ENCODE results near the gene TMEM256.
"Not testable (repeated sequence)": the region's sequence is repeated elsewhere in the genome, so short reads cannot be mapped to it uniquely, and the experiment has no call there.

The TMEM256 gene

GRCh38 chr17:7374353-7374752 is 29.5 kb downstream of the TMEM256 start:
- Histone ChIP-seq H3K4me3 (replicated peaks; ENCODE audit: low read depth, low read length) (no peak overlapping the region), H3K36me3 (ENCODE audit: control insufficient read depth, insufficient read depth, low read length) (no peaks in the 10 kb centered on the region), H3K27me3 (replicated peaks; ENCODE audit: control insufficient read depth, insufficient read depth, low read length) (no peaks in the 10 kb centered on the region)
- no peak for TF ChIP-seq CTCF (IDR thresholded peaks at IDR 0.05; ENCODE audit: insufficient read depth, low read length, poor library complexity, severe bottlenecking)
- DNase-seq (ENCODE audit: extremely low read depth, insufficient read length), result no peak

GRCh38 chr17:7370853-7371252 is 33.0 kb downstream of the TMEM256 start:
- Histone ChIP-seq H3K36me3 (ENCODE audit: control insufficient read depth, insufficient read depth, low read length) (no peaks in the 10 kb centered on the region), H3K4me3 (replicated peaks; ENCODE audit: low read depth, low read length) (no peak overlapping the region), H3K27me3 (replicated peaks; ENCODE audit: control insufficient read depth, insufficient read depth, low read length) (no peaks in the 10 kb centered on the region)
- DNase-seq (ENCODE audit: extremely low read depth, insufficient read length), result no peak
- TF ChIP-seq CTCF (IDR thresholded peaks at IDR 0.05; ENCODE audit: insufficient read depth, low read length, poor library complexity, severe bottlenecking), result no peak

- no peaks in the 10 kb centered on the region for H3K36me3 ChIP-seq (ENCODE audit: control insufficient read depth, insufficient read depth, low read length)
- no peak overlapping the region for H3K4me3 ChIP-seq (replicated peaks; ENCODE audit: low read depth, low read length)
- TF ChIP-seq CTCF (IDR thresholded peaks at IDR 0.05; ENCODE audit: insufficient read depth, low read length, poor library complexity, severe bottlenecking), result no peak
- no peaks in the 10 kb centered on the region for H3K27me3 ChIP-seq (replicated peaks; ENCODE audit: control insufficient read depth, insufficient read depth, low read length)
- no peak for DNase-seq (ENCODE audit: extremely low read depth, insufficient read length)
Measured at GRCh38 chr17:7369825-7370224, 34.1 kb downstream of the TMEM256 start.

- not testable (repeated sequence) for H3K4me3 ChIP-seq (replicated peaks; ENCODE audit: low read depth, low read length); DNase-seq (ENCODE audit: extremely low read depth, insufficient read length); H3K27me3 ChIP-seq (replicated peaks; ENCODE audit: control insufficient read depth, insufficient read depth, low read length); H3K36me3 ChIP-seq (ENCODE audit: control insufficient read depth, insufficient read depth, low read length)
Measured at GRCh38 chr17:7368599-7368994, 35.3 kb downstream of the TMEM256 start.

GRCh38 chr17:7367918-7368598 is 35.8 kb downstream of the TMEM256 start:
- H3K27me3 ChIP-seq (replicated peaks; ENCODE audit: control insufficient read depth, insufficient read depth, low read length), result no peaks in the 10 kb centered on the region
- TF ChIP-seq CTCF (IDR thresholded peaks at IDR 0.05; ENCODE audit: insufficient read depth, low read length, poor library complexity, severe bottlenecking), result no peak
- no peak overlapping the region for H3K4me3 ChIP-seq (replicated peaks; ENCODE audit: low read depth, low read length)
- DNase-seq (ENCODE audit: extremely low read depth, insufficient read length), result no peak
- H3K36me3 ChIP-seq (ENCODE audit: control insufficient read depth, insufficient read depth, low read length), result no peaks in the 10 kb centered on the region

GRCh38 chr17:7367083-7367482 is 36.8 kb downstream of the TMEM256 start:
- H3K36me3 ChIP-seq (ENCODE audit: control insufficient read depth, insufficient read depth, low read length), result no peaks in the 10 kb centered on the region
- no peaks in the 10 kb centered on the region for H3K27me3 ChIP-seq (replicated peaks; ENCODE audit: control insufficient read depth, insufficient read depth, low read length)
- DNase-seq (ENCODE audit: extremely low read depth, insufficient read length), result no peak
- H3K4me3 ChIP-seq (replicated peaks; ENCODE audit: low read depth, low read length), result no peak overlapping the region
- TF ChIP-seq CTCF (IDR thresholded peaks at IDR 0.05; ENCODE audit: insufficient read depth, low read length, poor library complexity, severe bottlenecking), result no peak

GRCh38 chr17:7365963-7366362 is 37.9 kb downstream of the TMEM256 start:
- not testable (repeated sequence) for H3K36me3 ChIP-seq (ENCODE audit: control insufficient read depth, insufficient read depth, low read length); DNase-seq (ENCODE audit: extremely low read depth, insufficient read length); H3K27me3 ChIP-seq (replicated peaks; ENCODE audit: control insufficient read depth, insufficient read depth, low read length); H3K4me3 ChIP-seq (replicated peaks; ENCODE audit: low read depth, low read length)

All from GM06990 (cell line).